Lung (tissue), 12 donors: Measurements from ENCODE around the gene DCAF7. TPM values are rescaled to one million over a fixed set of nuclear protein-coding genes. Genes with fewer than 3 reads are reported as not detected.

Source experiments
- ATAC-seq: fragments of 200-7000 bp; cut with Tn5 transposase; one replicate; pipeline ENCODE4 v1.9.1; 2020; ENCODE audit warnings: moderate number of reproducible peaks; ENCODE audit not compliant: insufficient read depth, low FRiP score
- DNase-seq, 3 donors: peaks; one replicate each; pipeline ENCODE4 v3.0.0-alpha.2; 2013 to 2017
- H3K27ac ChIP-seq, 2 donors: one replicate each; pipeline ENCODE4 v1.5.1; 2013; ENCODE audit warnings: mild to moderate bottlenecking in 2 of 2, moderate library complexity in 2 of 2, control low read depth in 1 of 2, inconsistent platforms in 1 of 2, low read depth in 1 of 2, low read length in 1 of 2
- H3K27me3 ChIP-seq, 3 donors: one replicate each; pipeline ENCODE4 v1.5.1; 2013; ENCODE audit warnings: low read length in 2 of 3; ENCODE audit not compliant: control insufficient read depth in 3 of 3, insufficient read depth in 3 of 3
- H3K36me3 ChIP-seq, 4 donors: one replicate each; pipeline ENCODE4 v1.5.1; 2013; ENCODE audit warnings: low read length in 4 of 4, mild to moderate bottlenecking in 1 of 4, moderate library complexity in 1 of 4; ENCODE audit not compliant: control insufficient read depth in 4 of 4, insufficient read depth in 4 of 4
- H3K4me1 ChIP-seq, 5 donors: one replicate each; pipeline ENCODE4 v1.5.1; 2013; ENCODE audit warnings: low read length in 5 of 5, mild to moderate bottlenecking in 2 of 5, moderate library complexity in 1 of 5; ENCODE audit not compliant: control insufficient read depth in 5 of 5, insufficient read depth in 5 of 5
- H3K4me3 ChIP-seq: one replicate; pipeline ENCODE4 v1.5.1; 2013; ENCODE audit warnings: mild to moderate bottlenecking, control low read depth, moderate library complexity
- H3K9ac ChIP-seq, 2 donors: one replicate each; pipeline ENCODE4 v1.5.1; 2013; ENCODE audit warnings: low read length in 2 of 2, control low read depth in 1 of 2; ENCODE audit not compliant: insufficient read depth in 1 of 2
- H3K9me3 ChIP-seq, 4 donors: one replicate each; pipeline ENCODE4 v1.5.1; 2013; ENCODE audit warnings: low read length in 3 of 4, mild to moderate bottlenecking in 1 of 4, moderate library complexity in 1 of 4; ENCODE audit not compliant: control insufficient read depth in 4 of 4, insufficient read depth in 3 of 4
- WGBS, 2 donors: extraction: QIAGEN DNeasy Blood & Tissue Kit; methylation state at CpG; one replicate each; pipeline ENCODE4 v1.1.7; 2013; 5-methylcytosine and 5-hydroxymethylcytosine counted together
- polyA plus RNA-seq, 2 donors: library from polyadenylated mRNA; stranded (reverse); fragments of 200-250 nt; gene quantifications; one replicate each; pipeline ENCODE4 v1.2.1, GENCODE V29; 2013
- total RNA-seq, 2 donors: library from RNA; depleted of rRNA in 1 of 2; stranded (reverse); fragments of >200 nt in 1 of 2; gene quantifications; one replicate each; pipeline ENCODE4 v1.2.1, GENCODE V29; 2014 to 2021
- TF ChIP-seq, protein P1 (sequence below): IDR thresholded peaks from 2 replicates; pipeline ENCODE4 v1.5.1; 2012; ENCODE audit warnings: mild to moderate bottlenecking; ENCODE audit errors: control extremely low read depth, extremely low read depth
- donor health status: control.
- donor health status: control.
- donor health status: Bipolar disorder and iron deficiency.
- donor health status: healthy.
- donor health status: DM: yes; HTN: yes; CAD: no.

DCAF7 gene
- total and polyA plus RNA-seq, 4 donors = 21.7 to 76.6 (median 44.1) TPM

- ATAC-seq (no peak), DNase-seq (no peak)
- no peak overlapping the region for H3K9ac ChIP-seq
- peak overlapping the region in 1 of 2 donors; percentile 43 for H3K27ac ChIP-seq
- H3K9me3 ChIP-seq = no peaks in the 10 kb centered on the region
- H3K4me3 ChIP-seq = no peak overlapping the region
- 75 to 82% methylated on average over 1 of the region's 1 CpG for WGBS, 2 donors
- TF ChIP-seq, protein P1, sequence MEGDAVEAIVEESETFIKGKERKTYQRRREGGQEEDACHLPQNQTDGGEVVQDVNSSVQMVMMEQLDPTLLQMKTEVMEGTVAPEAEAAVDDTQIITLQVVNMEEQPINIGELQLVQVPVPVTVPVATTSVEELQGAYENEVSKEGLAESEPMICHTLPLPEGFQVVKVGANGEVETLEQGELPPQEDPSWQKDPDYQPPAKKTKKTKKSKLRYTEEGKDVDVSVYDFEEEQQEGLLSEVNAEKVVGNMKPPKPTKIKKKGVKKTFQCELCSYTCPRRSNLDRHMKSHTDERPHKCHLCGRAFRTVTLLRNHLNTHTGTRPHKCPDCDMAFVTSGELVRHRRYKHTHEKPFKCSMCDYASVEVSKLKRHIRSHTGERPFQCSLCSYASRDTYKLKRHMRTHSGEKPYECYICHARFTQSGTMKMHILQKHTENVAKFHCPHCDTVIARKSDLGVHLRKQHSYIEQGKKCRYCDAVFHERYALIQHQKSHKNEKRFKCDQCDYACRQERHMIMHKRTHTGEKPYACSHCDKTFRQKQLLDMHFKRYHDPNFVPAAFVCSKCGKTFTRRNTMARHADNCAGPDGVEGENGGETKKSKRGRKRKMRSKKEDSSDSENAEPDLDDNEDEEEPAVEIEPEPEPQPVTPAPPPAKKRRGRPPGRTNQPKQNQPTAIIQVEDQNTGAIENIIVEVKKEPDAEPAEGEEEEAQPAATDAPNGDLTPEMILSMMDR = no peak
- H3K36me3 ChIP-seq = peaks cover 6 to 13% (median 11%) of the 10 kb centered on the region in 4 donors
- peaks cover 6 to 36% (median 10%) of the 10 kb centered on the region in 5 donors for H3K4me1 ChIP-seq
- no peaks in the 10 kb centered on the region for H3K27me3 ChIP-seq
These were observed 81.3 kb downstream of the DCAF7 start for GRCh38 chr17:63631626-63632025.

DNA sequence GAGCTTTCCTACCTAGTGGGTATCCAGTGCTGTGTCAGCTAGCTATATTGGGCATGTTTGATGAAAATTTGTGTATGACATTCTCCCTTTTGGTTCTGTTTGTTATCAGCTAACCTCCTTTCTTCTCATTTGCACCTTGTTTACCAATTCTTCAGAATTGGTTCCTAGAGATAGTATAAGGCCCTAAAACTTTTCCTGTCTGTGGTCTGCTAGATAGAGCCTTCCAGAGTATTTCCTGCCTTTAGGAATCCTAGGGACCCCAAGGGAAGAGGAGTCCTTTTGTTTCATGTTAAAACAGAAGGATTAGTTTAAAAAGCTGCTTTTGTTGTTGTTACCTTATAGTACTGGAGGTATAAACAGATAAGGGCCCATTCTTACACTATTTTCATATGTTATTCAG lies 83.5 kb downstream of the DCAF7 start:
- no peak for DNase-seq
- no peak for ATAC-seq
- Histone ChIP-seq H3K27me3 (no peaks in the 10 kb centered on the region), H3K4me3 (no peak overlapping the region), H3K4me1 (peaks cover 0 to 30% (median 3%) of the 10 kb centered on the region in 5 donors), H3K36me3 (peaks cover 6 to 25% (median 15%) of the 10 kb centered on the region in 4 donors), H3K27ac (peak overlapping the region; percentile 9 to 54), H3K9me3 (no peaks in the 10 kb centered on the region), H3K9ac (no peak overlapping the region)
- TF ChIP-seq, protein P1 = no peak

DNA sequence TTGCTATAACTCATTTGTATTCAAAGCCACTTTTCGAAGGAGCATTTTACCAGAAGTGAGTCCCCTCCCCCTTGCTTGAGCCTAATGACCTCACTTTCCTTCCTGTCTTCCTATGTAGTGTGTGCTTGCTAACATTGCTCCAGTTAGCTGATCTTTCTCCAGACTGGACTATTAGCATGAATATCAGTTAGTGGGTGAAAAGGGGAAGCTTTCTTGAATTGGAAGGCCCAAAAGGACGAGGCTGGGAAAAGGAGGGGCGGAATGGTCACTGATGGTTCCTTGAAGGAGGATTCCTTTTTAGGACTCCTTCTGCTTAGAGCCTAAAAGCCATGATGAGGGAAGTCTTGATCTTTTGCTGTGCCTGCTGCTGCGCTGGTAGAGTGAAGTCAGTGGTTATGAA lies 83.9 kb downstream of the DCAF7 start:
- H3K4me1 ChIP-seq = peaks cover 0 to 26% (median 3%) of the 10 kb centered on the region in 5 donors
- H3K4me3 ChIP-seq = no peak overlapping the region
- WGBS, 2 donors = 42 to 49% methylated on average over 4 of the region's 4 CpGs
- no peaks in the 10 kb centered on the region for H3K27me3 ChIP-seq
- H3K9ac ChIP-seq = no peak overlapping the region
- H3K9me3 ChIP-seq = no peaks in the 10 kb centered on the region
- ATAC-seq (no peak), DNase-seq (peak in 2 of 3 donors; percentile 25 to 41)
- TF ChIP-seq, protein P1 = no peak
- peaks cover 9 to 25% (median 15%) of the 10 kb centered on the region in 4 donors for H3K36me3 ChIP-seq
- H3K27ac ChIP-seq = peak overlapping the region in 1 of 2 donors; percentile 70

- no peak for DNase-seq
These were observed 84.5 kb downstream of the DCAF7 start for GRCh38 chr17:63634816-63635215.

More at GRCh38 chr17:63634816-63635215, 84.5 kb downstream of the DCAF7 start:
- no peak overlapping the region for H3K9ac ChIP-seq
- TF ChIP-seq, protein P1 = no peak
- H3K4me3 ChIP-seq = no peak overlapping the region
- no peaks in the 10 kb centered on the region for H3K9me3 ChIP-seq
- WGBS, 2 donors = 80 to 96% methylated on average over 1 of the region's 1 CpG
- H3K4me1 ChIP-seq = peaks cover 0 to 19% (median 0%) of the 10 kb centered on the region in 5 donors
- peaks cover 9 to 25% (median 15%) of the 10 kb centered on the region in 4 donors for H3K36me3 ChIP-seq
- no peak for ATAC-seq
- no peaks in the 10 kb centered on the region for H3K27me3 ChIP-seq
- H3K27ac ChIP-seq = peak overlapping the region; percentile 45 to 70
